ENCODE data around the gene CFAP57.
"Not testable (repeated sequence)": the region's sequence is repeated elsewhere in the genome, so short reads cannot be mapped to it uniquely, and the experiment has no call there.

Gene CFAP57

GRCh38 chr1:43171876-43172526, at the start of gene CFAP57, which contains the start of gene EBNA1BP2:
Gene CFAP57 (plus strand): TSS chr1:43172330. CDS start chr1:43172754, 424 bp downstream.
Gene EBNA1BP2 (minus strand): TSS chr1:43172290. CDS start chr1:43172118, 172 bp downstream.
- peak; percentile 93 to 97 for DNase-seq

DNA sequence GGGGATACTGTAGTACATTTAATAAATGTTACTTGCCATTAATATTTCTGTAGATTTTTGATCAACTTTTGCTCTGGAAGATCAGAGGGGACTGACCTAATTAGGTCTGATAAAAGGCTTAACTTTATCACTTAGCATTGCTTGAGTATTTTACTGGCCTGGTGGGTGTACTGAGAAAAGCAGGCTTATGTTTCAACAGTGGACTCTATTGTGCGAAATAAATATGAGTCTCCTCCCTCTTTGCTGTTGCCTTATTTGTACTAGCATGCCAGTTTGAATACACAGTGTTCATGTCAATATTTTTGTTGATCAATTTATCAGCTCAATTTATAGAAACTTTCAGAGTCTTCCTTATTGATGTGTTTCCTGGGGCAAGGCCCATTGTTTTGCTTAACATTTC, 49.1 kb upstream of the CFAP57 start:
- peak; percentile 10 to 37 for DNase-seq

DNA sequence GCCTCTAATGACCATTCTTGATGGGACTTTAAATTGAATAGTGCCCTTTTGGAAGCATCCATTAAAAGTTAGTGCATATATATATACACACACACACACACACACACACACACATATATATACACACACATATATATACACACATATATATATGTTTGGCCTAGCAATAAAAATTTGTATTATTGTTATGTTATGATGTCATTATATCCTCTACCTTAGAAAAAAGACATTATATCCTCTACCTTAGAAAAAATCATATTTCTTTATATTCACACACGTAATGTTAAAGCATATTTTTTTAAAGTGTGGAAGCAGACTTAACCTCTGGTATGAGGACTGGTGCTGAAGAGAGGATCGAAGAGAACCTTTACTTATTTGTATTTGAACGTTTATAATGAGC, 43.3 kb upstream of the CFAP57 start:
- no peak for DNase-seq

DNA sequence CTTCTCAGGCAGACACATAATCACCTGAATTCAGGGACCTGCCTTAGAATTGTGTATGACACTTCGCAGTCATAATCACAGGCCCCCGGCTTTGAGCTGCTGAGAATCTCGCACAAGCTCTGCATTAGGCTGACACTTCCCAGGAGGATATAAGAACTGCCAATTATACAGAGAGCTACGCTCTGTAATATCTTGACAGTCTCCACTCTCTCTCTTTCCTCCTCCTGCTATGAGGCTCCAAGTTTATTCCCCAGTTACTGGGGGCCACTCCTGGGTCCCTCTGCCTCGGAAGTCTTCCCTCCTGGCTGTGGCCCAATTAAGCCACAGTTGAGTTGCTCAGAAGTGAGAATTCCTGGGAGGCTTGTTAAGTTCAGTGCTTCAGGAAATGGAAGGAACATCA, 42.7 kb upstream of the CFAP57 start:
- DNase-seq = no peak

- DNase-seq = no peak
Observed at GRCh38 chr1:43134068-43134467, 38.1 kb upstream of the CFAP57 start.

DNA sequence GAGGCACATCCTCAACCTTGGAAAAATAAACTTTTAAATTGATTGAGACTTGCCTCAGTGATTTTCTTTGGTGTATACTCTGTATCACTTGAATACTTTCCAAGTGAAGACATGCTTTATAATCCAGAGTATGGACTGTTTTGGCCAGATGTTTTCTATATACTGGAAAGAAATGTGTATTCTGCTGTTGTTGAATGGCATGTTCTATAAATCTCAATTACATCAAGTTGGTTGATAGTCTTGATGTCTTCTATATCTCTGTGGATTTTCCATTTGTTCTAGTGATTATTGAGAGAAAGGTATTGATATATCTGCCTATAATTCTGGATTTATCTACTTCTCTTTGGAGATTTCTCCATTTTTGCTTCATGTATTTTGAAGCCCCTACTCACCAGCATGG, 37.5 kb upstream of the CFAP57 start:
- no peak for DNase-seq

DNA sequence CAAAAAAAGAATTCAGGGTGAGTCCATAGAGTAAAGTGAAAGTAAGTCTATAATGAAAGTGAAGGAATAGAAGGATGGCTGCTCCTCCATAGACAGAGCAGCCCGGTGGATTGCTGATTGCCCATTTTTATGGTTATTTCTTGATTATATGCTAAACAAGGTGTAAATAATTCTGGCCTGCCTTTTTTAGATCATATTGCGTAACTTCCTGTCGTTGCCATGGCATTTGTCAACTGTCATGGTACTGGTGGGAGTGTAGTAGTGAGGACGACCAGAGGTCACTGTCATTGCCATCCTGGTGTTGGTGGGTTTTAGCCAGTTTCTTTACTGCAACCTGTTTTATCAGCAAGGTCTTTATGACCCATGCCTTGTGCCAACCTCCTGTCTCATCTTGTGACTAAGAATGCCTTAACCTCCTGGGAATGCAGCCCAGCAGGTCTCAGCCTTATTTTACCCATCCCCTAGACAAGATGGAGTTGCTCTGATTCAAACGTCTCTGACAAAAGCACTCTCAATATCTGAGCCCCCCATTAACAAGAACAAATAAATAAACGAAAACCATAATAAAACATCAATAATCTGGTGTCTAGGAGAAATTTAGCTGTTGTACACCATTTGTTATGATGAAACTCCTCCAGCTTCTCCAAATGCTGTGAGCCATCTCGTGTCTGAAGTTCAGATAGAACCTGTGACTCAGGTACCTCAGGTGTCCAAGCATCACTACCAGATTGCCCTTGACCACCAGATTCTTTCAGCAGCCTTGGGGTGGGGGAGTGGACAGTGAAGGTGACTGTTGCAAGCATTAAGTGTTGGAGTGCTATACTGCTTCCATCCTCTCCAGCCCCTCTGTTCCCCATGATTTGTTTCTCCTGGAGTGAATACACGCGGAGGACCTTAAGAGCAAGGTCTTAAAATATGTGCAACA, 36.0 kb upstream of the CFAP57 start:
- no peak for DNase-seq

- DNase-seq = no peak
Observed at GRCh38 chr1:43137445-43138052, 34.6 kb upstream of the CFAP57 start.

DNA sequence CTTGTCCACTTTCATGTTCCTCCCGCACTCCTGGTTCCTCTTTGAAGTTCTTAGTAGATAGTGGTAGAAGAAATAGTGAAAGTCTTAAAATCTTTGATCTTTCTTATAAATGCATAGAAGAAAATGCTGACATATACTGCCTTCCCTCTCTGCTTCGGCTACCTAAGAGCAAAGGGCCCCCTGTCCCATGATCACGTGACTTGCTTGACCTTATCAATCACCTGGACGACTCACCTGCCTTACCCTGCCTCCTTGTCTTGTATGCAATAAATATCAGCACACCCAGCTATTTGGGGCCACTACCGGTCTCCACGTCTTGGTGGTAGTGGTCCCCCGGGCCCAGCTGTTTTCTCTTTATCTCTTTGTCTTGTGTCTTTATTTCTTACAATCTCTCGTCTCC, 32.8 kb upstream of the CFAP57 start:
- DNase-seq = not testable (repeated sequence)

DNA sequence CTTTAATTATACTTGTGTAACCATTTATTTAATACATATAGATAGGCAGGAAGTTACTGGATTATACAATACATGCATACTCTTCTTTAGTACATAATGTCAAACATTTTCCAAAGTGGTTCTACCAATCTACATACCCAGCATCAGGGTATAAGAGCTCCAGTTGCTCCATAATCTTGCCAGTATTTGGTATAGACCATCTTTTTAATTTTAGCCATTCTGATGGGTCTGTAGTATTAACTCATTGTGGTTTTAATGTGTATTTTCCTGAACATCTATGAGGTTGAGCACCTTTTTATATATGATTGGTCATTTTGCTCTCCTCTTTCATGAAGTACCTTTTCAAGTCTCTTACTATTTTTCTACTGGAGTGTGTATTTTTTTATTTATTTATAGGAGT, 32.1 kb upstream of the CFAP57 start:
- DNase-seq = no peak

DNA sequence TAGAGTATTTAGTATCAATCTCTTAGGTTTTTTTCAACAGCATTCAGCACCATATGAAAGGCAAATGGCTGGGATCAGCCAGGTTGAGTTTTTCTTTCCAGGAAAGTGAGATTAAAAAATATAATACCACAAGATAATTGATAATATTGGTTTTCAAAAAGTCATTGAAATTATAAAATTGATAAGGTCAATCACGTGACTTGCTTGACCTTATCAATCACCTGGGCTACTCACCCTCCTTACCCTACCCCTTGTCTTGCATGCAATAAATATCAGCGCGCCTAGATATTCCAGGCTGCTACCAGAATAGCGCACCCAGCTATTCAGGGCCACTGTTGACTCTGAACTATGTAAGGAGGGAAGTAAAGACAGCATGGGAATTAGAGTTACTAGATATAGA, 31.5 kb upstream of the CFAP57 start:
- no peak for DNase-seq

DNA sequence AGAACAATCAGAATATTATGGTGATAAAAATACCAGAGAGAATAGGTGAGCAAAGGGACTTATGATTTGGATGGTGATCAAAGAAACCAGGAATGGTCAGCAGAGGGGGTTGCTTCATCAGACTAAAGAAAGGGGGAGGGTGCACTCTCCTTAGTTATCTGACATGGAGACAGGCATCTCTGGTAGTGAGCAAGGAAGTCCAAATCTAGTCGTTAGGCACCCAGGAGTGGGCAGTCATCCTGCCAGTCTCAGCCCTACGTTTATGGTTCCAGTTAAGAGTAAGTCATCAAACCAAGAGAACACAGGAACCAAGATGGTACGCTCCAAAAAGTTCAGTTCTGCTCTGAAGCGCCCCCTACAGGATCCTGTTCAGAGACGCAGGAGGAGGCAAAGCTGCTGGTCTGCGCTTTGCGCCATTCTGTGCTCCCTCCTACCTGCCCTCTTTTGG, 28.7 kb upstream of the CFAP57 start:
- peak; percentile 22 to 52 for DNase-seq

DNA sequence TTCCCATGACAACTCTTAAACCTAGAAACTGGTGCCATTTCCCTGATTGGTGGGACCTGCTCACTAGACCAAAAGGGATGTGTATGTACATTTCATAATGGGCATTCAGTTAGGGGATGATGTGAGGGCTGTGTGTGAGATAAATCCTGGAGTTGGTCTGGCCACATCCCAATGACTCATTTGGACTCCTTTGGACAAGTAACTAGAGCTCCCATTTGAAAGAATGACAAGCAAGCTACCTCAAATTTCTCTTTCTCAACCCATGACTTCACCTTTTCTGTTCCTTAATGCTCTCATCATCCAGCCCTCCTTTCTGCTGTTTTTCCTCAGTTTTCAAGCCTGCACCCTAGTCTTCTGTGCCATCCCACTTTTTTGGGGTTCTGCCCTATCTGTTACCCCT, 27.9 kb upstream of the CFAP57 start:
- DNase-seq = no peak

DNA sequence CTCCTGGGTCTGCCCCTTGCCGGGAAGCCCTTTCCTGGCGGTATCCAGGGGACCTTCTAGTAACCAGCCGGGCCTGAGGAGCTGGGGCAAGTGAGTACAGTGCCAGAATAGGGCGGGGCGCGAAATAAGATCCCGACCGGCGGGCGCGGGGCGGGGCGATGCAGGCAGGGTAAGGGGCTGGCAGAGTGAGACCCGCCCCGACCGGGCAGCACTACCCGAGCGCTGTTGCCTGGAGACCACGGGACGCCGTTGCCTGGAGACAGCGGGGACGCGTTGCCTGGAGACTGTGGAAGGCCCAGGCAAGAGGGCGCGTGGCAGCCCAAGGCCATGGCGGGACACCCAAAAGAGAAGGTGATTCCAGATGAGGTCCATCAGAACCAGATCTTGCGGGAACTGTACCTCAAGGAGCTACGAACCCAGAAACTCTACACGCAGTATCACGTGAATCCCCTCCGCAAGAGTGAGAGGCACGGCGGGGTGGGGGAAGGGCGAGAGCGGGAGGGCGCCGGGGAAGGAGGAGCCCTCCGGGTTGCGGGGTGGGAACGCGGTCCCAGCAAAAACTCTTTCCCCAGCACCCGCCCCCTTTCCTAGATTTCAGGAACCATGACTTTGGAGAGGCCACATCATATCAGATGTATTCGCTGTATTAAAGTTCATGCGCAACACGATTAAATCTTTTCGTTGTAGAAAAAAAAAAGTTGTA, 24.4 kb upstream of the CFAP57 start:
- DNase-seq = peak; percentile 94 to 99

DNA sequence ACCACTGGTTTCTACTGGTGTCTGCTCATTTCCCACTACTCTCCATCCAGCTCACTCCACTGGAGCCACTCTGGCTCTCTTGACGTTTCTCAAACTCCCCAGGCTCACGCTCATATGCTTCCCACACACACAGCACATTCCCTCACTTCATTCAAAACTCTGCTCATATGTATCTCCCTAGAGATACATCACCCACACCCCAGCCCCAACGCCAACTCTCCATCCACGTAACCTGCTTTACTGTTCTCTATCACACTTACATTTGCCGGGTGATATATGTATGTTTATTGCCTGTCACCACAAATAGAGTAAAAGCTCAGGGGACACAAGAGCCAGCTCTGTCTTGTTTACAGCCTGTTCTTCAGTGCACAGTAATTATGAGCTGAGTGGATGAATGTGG, 22.2 kb upstream of the CFAP57 start:
- DNase-seq = no peak

- DNase-seq = peak in 1 of 2 experiments; percentile 25
Observed at GRCh38 chr1:43152866-43153265, 19.3 kb upstream of the CFAP57 start.

DNA sequence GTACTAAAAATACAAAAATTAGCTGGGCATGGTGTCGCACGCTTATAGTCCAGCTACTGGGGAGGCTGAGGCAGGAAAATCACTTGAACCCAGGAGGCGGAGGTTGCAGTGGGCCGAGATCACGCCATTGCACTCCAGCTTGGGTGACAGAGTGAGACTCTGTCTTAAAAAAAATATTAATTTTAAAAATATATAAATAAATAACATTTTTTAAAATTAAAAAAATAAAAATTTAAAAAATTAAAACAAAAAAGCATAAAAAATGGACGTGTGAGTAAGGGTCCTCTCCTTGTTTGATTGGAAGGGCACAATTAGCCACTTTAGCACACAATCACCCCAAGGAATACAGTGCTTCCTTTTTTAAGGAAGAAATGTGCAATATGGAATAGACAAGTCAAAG, 18.7 kb upstream of the CFAP57 start:
- DNase-seq = no peak

GRCh38 chr1:43156026-43156425, 16.1 kb upstream of the CFAP57 start:
- no peak for DNase-seq

- DNase-seq = peak; percentile 85 to 90
Observed at GRCh38 chr1:43165162-43165561, 7.0 kb upstream of the CFAP57 start.

DNA sequence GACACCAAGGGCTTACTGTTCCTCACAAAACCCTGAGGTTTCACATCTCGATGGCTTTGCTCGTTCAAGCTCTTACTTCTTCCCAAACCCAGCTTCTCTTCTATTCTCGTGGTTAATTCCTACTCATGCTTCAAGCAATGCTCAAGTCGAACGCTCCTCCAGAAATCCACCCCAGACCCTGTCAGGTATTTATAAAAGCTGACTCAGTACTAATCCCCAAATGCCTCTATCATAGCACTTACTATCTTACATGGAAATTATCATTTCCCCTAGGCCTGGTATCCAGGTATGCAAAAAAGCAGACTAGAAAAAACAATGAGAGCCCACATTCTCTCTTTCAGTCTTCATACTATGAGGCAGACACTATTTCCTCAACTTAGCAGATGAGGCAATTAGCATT, 6.4 kb upstream of the CFAP57 start:
- DNase-seq = peak; percentile 65 to 77

- DNase-seq = no peak
Observed at GRCh38 chr1:43171312-43171875, 736 bp upstream of the CFAP57 start.

DNA sequence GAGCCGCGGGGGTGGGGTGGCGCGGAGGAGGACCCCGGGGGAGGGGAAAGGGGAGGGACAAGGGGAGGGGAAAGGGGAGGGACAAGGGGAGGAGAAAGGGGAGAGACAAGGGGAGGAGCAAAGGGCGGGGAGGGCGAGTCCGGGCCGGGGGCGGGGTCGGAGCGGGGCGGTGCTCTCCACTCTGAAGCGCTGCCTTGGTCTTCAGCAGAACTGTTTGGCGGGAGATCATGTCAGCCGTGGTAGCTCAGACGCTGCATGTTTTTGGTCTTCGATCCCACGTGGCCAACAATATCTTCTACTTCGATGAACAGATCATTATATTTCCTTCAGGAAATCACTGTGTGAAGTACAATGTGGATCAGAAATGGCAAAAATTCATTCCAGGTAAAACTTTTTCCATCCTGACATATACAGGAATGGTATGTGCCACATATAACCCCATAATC, 420 bp downstream of the CFAP57 start:
- DNase-seq = peak; percentile 86 to 96

DNA sequence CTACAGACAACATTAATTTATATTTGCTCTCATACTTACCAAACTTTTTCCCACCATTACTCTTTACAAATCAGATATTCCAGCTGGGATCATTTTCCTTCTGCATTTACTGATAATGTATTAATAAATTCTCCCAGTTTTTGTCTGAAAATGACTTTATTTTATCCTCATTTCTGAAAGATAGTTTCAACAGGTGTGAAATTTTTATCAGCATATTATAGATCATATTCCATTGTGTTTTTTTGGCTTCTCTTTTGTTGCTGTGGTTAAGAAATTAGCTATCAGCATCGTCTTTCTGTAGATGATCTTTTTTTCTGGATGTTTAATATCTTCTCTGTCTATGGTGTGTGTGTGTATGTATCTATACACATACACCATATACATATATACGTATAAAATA, 2.7 kb downstream of the CFAP57 start:
- no peak for DNase-seq
